NCI-H1417 (cell line): ENCODE data around the gene TEX2.
"Not testable (repeated sequence)": the region's sequence is repeated elsewhere in the genome, so short reads cannot be mapped to it uniquely, and the experiment has no call there.

Experiments
- DNase-seq, 3 experiments: peaks; one replicate each; lab custom pipeline; 2025; lab: John Stamatoyannopoulos, UW

TEX2 gene

DNA sequence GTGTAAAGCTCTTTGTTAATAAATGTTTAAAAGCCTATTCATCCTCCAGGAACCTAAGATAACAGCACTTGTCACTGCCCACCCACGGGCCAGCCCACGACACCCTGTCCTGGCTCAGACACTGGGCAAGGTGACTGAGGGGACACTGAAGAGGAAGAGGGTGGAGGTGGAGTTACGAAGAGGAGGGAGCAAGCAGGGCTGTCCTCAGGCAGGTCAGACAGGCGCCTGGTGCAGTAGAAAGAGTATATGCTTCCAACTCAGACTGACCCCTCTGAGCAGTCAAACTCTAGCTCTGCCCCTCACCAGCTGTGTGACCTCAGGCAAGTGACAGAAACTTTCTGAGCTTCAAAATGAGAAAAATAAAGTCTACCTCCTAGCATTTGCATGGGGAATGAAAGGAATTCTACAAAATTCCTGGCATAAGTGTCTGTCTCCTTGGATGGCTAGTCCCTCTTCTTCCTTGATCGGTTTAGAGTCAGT lies 22.8 kb downstream of the TEX2 start:
- DNase-seq, result no peak

DNA sequence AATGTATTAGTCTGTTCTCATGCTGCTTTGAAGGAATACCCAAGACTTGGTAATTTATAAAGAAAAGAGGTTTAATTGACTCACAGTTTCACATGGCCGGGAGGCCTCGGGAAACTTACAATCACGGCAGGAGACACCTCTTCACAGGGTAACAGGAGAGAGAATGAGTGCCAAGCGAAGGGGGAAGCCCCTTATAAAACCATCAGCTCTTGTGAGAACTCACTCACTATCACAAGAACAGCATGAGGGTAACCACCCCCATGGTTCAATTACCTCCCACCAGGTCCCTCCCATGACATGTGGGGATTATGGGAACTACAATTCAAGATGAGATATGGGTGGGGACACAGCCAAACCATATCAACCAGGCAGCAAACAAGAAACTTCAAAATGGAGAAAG lies 24.6 kb downstream of the TEX2 start:
- not testable (repeated sequence) for DNase-seq

DNA sequence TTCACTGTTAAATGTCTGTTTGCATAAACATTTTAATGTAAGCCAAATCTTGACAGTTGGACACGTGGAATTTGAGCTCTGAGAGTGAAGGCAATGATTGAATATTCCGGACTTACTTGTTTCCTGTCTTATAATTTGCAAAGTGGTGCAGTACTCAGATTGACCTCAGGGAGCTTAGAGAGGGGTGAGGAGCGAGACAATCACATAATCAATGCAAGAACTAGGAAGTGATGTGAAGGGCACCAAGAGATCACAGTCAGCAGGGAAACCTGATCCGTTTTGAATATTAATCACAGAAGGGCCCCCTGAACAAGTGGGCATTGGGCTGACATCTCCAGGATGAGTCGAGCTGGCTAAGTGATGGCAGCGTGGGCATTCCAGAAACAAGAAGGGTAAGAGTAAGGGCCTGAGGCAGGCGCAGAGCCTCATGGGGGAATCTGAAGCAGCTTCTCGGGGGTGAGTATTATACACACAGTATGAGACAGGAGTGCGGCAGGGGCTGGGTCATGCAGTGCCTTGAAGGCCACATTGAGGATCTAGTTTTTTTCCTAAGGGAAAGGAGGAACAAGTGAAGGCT lies 26.1 kb downstream of the TEX2 start:
- DNase-seq, result peak in 1 of 3 experiments; percentile 3

DNA sequence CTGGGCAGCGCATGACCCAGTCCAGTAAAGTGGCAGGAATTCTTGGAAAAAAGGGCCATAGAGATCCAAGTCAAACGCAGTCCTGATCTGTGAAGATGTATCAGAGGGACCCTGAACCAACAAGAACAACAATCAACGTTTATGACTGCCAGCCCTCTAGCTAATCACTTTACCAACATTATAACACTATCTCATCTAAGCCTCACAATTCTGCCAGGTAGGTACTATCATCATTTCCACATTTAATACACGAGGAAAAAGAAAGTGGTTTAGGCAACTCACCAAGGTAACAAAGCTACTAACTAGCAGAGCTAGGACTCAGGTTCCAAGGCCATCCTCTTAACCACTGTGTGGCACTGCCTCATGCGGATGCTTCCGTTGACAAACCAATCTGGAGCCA lies 28.1 kb downstream of the TEX2 start:
- no peak for DNase-seq

DNA sequence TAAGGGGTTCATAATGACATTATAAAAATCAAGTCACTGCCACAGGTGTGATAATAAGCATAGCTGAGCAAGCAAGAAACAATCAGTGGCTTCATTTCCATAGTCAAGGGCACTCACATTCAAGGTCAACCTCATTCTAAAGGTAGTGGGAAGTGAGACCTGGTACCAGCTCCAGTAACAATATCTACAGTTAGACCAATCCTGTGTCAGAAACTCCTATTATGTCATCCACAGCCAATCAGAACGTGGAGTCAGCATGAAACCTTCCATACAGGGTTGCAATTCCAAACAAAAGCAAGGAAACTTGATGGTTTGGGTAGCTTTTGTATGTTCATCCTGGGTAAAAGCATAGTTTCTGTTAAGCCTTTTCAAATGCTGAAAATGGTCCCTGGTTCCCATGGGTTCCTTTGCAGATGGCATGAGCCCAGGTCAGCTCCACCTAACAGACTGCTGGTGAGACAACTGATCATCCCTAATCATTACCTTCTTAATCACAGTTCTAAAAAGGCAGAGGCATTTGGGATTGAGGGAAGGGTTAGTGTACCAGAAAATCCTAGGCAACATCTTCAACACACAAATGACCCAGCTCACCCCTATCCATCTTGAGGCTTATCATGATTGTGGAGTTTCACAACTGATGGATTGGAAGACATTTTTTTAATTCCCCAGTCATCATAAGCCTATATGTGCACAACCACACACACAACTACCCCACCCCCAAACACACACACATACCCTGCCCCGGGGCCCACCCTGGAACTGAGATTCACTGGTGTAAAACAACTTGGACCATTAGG lies 30.4 kb downstream of the TEX2 start:
- DNase-seq, result no peak

DNA sequence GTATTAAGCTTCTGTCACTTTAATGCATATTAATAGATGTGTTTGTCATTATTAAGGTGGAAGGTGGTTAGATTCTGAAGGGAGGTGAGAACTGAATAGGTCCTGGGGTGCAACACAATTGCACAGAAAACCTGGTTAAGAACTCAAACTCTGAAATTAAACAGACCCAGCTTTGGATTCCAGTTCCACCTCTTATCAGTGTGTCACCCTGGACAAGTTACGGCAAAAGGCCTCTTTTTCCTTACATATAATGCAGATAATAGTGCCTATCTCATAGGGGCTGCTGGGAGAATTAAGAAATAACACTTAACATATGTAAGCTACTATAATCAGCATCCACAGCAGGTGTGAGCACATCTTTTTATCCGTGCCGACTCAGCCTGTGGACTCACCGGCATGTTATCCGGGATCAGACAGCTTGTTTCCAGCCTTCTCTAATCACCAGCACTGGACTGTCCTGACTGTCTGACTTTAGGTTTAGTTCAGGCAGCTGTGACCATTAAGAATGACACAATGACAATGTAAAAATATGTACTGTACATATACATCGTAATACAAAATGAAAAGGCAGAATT lies 31.4 kb downstream of the TEX2 start:
- no peak for DNase-seq

DNA sequence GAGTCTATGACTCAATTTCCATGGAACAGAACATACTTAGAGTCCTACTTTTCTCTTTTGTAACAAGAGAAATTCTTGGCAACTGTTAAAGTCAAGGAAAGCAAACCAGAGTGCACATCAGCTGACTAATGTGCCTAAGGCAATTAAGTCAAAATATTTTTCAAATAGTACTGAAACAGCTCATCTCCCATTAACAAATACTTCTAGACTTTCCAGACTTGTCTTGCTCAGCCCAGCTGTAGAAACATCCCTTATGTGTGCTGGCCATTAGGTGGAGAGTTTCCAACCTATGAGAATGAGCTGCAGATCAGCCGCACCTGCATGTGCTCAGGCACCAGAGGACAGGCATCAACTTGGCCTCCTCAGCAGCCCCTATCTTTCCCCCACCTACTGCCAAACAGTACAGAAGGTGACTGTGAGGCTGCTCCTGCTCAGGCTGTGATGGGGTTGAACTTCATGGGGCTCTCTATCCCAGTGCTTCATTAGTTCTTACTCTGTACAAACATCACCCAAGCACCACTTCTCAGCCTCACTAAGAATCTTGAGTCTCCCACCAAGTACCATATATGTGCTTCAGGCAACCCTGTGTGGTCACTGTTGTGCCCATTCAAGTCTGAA lies 32.2 kb downstream of the TEX2 start:
- DNase-seq, result no peak

DNA sequence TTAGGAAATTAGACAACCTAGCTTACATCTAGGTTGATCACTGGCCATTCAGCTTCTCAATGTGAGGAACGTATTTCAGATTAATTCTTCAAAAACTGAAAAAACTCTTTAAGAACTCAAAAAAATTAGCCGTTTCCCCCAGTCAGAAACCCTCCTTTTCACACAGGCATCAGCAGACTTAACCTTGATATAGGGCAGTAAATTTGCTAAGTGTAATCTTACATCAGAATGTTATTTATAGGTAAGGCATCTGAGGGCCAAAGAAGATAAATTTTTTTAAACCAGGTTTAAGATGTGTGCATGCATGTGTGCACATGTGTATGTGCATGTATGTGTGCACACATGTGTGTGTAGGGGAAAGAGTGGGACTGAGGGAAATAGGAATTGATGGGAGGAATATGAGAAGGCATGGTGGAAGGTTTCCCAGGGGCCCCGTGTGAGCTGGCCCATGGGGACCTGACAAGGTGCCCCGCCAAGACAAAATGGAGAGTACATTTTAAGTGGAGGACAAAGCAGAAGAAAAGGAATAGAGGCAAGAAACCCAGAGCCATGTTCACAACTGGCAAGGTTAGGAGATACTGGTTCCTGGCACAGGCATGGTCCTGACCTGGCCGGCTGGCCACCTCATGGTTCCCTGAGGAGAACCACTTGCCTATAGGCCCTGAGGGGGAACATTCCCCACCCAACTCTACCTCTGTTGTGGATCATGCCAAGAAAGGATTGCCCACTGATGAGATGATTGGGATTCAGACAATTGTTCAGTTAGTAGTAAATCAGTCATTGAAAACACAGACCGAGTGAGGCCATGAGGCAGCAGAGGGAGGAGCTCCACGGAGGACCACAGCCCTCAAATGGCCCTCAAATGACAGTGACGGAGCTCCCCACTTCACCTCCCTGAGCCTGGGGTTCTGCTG lies 33.0 kb downstream of the TEX2 start:
- no peak for DNase-seq

DNA sequence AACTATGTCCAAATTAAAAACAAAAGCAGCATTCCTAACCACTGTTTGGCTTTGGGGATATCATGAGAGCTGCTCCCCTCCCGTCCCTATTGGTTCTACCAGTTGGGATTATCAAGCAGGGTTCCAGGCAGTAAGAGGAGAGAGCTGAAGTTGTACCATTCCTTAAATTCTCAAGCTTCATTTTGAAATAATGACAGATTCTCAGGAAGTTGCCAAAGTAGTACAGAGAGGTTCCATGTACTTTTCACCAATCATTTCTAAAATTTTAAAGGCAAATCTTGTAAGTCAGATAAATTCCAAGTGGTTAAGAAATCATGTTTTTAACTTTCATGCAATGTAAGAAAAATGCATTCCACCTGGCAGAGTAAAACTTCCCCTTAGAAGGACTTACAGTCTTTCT lies 36.9 kb downstream of the TEX2 start:
- DNase-seq, result no peak

DNA sequence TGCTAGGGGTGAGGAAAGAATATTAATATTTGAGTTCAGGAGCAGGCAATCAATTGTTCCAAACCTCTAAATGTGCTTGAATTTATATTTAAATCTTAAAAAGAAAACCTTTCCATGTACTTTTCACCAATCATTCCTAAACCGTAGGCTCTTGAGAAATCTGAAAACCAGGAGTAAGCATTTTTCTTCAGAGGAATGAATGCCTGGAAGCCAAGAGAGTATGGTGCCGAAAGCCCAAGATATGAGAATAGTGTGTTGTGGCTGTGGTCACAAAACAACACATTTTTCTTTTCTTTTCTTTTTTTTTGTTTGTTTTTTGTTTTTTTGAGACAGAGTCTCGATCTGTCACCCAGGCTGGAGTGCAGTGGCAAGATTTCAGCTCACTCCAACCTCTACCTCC lies 37.6 kb downstream of the TEX2 start:
- no peak for DNase-seq

DNA sequence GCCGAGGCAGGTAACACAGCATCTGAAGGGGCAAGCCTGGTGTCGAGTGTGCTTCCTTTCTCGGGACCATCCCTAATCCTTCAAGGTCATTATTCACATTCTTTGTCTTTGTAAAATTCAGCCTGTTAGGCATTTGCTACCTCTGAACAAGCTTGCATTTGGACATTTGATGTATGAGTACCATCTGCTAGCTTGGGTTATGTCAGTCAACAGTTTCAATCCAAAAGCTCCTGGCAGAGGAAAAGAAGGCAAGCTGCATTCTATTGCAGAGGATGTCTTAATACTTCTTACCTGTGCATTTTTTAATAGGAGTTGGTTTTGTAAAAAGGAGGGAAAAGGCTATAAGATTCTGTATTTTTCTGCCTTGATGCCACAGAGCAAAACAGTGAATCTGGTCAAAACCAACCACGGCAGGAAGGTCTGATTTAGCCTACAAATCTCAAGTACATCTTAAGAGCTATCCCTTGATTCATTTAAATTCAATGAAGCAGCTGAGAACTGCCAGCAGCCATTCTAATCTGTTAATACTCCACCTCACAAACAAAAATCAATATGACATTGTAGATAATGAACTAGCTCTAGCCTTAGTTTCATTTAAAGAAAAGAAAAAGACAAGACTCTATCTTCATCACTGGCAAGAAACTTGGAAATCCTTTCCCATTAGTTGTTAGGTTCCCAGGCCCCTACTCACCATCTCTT lies 39.0 kb downstream of the TEX2 start:
- peak in 1 of 3 experiments; percentile 46 for DNase-seq

DNA sequence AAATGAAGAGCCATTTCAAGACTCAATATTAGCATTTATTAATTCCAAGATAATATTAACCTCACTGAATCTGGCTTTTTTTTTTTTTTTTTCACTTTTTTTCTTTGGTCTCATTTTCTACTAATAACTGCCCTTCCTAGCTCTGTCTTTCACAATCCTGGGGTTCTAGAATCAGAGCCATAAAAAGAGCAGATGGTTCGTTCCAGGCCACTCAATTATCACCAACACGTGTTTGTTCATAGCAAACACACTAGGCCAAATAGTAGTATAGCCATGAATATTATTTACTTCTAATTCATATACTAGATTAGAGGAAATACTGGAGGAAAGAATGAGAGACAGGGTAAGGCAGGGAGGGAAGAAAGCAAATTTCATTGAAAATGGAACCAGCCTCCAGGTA lies 39.8 kb downstream of the TEX2 start:
- DNase-seq, result peak in 1 of 3 experiments; percentile 5

DNA sequence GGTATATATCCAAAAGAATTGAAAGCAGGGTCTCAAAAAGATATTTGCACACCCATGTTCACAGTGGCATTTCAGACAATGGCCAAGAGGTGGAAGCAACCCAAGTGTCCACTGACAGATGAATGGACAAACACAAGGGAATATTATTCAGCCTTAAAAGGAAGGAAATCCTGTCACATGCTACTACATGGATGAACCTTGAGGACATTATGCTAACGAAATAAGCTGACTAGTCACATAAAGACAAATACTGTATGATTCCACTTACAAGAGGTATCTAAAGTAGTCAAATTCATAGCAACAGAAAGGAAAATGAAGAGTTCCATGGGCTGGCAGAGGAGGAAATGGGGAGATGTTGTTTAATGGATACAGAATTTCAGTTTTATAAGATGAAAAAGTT lies 41.4 kb downstream of the TEX2 start:
- no peak for DNase-seq

DNA sequence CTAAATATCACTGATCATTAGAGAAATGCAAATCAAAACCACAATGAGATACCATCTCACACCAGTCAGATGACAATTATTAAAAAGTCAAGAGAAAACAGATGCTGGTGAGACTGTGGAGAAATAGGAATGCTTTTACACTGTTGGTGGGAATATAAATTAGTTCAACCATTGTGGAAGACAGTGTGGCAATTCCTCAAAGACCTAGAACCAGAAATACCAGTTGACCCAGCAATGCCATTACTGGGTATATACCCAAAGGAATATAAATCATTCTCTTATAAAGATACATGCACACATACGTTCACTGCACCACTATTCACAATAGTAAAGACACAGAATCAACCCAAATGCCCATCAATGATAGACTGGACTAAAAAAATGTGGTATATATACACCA lies 42.5 kb downstream of the TEX2 start:
- DNase-seq, result not testable (repeated sequence)

DNA sequence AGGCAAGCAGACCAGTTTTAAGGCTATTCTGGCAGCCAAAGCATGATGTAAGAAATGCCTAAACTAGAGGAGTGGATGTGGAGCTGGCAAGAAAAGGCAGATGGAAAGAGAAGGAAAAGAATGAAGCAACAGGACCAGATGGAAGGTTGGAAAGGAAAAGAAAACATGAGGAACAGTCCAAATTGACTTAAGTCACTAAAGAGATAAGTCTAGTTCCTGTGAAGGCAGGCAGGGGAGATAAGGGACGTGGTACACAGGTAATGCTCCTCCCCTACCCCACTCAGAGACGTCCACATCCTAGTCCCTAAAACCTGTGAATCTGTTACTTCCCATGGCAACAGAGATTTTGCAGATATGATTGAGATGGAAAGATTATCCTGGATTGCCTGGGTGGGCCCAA lies 43.5 kb downstream of the TEX2 start:
- no peak for DNase-seq

DNA sequence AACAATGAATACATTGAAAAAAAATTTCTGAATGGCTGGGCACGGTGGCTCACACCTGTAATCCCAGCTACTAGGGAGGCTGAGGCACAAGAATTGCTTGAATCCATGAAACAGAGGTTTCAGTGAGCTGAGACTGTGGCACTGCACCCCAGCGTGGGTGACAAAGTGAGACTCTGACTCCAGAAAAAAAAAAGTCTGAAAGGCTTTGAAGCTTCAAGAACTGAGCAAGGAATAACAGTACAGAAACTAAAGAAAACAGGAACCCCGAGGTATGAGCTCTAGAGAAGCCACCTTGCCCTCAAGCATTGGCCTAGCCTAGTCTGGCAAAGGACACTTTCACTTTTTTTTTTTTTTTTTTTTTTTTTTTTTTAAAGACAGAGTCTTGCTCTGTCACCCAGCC lies 45.0 kb downstream of the TEX2 start:
- no peak for DNase-seq

DNA sequence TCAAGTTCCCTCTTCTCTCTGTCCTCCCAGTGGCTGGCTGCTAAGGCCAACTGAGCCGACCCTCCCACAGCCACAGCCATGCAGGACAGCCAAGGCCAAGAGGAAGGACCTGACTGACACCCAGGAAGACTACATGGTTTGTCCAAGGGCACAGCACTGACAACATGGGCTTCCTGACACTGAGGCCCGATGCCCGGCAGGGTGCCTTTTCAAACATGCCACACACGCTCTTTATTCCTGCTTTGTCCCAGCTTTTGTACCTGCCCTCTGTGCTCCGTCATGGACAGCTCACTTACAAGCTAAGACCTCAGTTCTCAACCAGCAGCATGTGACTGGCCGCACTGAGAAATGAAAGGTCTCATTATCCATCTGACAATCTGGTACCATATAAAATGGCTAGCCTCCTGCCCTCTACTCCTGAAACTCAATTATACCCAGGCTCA lies 45.8 kb downstream of the TEX2 start:
- no peak for DNase-seq

DNA sequence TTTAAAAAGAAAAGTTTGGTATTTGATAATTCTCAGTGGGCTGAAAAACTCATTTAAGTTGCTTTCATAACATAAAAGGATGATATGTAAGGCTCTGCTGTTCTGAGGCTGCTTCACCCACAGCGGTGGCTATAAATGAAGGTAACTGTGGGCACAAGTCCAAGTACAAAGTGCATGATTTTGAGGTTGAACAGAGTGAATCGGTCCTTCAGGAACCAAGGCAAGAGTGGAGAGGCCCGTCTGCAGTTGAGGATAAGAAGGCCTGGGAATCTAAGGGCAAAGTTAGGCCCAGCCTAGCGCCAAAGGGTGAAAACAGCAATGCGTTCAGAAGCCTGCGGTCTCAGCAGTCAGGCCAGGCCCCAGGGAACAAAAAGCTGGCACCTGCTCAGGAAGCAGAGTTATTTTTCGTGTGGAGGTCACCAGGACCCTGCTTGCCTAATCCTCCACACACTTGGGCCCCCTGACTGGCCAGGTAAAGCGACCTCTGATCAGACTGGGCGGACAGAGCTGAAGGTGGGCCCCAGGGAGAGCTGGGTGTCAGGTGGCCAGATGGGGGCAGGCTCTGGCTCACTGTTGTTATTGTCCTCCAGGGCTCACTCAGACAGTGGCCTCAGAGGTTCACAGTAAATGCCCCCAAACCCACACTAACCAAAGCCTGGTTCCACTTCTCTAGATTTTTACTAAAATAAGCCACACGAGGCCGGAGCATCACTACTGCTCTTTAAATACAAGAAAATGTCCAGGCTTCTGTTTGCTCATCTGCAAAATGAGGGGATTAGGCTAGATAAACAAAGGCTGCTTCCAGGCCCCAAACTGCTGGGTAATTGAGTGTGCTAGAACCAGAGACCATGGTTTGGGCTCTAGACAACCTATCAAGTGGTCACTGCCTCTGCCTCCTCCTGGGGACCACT lies 46.5 kb downstream of the TEX2 start:
- DNase-seq, result peak in 1 of 3 experiments; percentile 10

DNA sequence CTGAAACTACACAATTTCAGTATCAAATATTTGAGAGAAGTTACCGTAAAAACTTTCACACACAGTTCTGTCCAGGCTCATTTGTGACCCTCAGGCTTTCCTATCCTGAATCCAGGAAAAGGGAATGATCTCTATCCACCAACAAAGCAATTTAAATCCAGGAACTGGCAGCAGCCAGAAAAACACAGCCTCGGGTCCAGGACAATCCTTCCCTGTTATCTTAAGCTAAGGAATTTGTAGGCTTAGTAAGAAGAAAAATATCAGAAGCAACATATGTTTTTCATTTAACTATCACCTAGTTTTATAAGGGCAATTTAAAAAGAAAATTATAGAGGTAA lies 47.1 kb downstream of the TEX2 start:
- no peak for DNase-seq

DNA sequence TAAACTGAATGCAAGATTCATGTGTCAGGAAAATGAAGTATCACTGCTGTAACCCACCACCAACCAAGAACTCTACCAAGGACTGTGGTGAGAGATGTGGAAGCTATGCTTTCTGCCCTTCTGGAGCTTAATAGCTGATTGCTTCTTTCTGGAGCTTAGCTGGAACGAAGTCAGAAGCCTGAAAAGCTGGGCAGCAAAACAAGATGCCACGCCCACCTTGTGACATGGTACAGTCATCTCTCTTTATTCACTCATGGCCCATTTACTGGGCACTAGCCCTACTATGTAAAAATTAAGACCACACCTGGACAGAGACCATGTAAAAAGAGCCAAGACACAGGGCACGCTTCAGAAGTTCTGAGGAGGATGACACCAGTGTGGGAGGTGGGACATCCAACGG lies 48.1 kb downstream of the TEX2 start:
- DNase-seq, result no peak
